Measurements from ENCODE around the gene HEPACAM.

Gene HEPACAM

DNA sequence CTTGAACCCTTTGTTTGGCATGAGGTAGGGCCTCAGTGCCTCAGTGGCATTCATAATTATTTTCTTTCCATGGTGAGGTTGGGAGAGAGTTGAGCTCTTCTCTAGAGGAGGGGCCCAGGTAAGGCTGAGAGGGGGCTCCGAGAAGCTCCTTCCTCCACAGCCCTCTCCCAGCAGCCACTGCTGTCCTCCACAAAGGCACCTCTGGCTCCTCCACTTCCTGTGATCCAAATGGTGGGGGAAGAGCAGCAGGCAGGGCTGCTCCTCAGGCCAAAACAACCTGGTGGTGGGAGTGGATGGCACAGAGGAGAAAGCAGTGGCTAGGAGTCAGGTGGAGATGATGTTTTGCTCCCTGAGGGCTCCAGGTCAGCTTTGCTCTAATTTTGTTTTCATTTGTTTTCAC is 51.5 kb downstream of the HEPACAM start:
- H2AFZ ChIP-seq (ENCODE audit: low read depth, low read length): no peak overlapping the region
- H4K20me1 ChIP-seq (ENCODE audit: insufficient read depth, low read length): no peaks in the 10 kb centered on the region
- H3K79me2 ChIP-seq (ENCODE audit: low read length): no peaks in the 10 kb centered on the region
- no peaks in the 10 kb centered on the region for H3K9me3 ChIP-seq (ENCODE audit: insufficient read depth, low read length)
- no peaks in the 10 kb centered on the region for H3K4me1 ChIP-seq (ENCODE audit: low read length)
- no peak overlapping the region for H3K9ac ChIP-seq (ENCODE audit: low read length)
- no peak overlapping the region for H3K4me3 ChIP-seq (ENCODE audit: low read length)
- no peaks in the 10 kb centered on the region for H3K36me3 ChIP-seq (replicated peaks; ENCODE audit: low read depth, low read length)
- H3K27me3 ChIP-seq (ENCODE audit: low read depth, low read length): peaks cover 17% of the 10 kb centered on the region; the same call in 1 of the 2 replicates
- no peak for TF ChIP-seq EZH2phosphoT487 (IDR thresholded peaks at IDR 0.05; ENCODE audit: low read depth)
- TF ChIP-seq, protein P1, sequence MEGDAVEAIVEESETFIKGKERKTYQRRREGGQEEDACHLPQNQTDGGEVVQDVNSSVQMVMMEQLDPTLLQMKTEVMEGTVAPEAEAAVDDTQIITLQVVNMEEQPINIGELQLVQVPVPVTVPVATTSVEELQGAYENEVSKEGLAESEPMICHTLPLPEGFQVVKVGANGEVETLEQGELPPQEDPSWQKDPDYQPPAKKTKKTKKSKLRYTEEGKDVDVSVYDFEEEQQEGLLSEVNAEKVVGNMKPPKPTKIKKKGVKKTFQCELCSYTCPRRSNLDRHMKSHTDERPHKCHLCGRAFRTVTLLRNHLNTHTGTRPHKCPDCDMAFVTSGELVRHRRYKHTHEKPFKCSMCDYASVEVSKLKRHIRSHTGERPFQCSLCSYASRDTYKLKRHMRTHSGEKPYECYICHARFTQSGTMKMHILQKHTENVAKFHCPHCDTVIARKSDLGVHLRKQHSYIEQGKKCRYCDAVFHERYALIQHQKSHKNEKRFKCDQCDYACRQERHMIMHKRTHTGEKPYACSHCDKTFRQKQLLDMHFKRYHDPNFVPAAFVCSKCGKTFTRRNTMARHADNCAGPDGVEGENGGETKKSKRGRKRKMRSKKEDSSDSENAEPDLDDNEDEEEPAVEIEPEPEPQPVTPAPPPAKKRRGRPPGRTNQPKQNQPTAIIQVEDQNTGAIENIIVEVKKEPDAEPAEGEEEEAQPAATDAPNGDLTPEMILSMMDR (IDR thresholded peaks at IDR 0.05; ENCODE audit: low read depth, low read length): no peak
- H3K4me2 ChIP-seq (ENCODE audit: low read length): no peak overlapping the region
- H3K27ac ChIP-seq (ENCODE audit: low read length): no peak overlapping the region

DNA sequence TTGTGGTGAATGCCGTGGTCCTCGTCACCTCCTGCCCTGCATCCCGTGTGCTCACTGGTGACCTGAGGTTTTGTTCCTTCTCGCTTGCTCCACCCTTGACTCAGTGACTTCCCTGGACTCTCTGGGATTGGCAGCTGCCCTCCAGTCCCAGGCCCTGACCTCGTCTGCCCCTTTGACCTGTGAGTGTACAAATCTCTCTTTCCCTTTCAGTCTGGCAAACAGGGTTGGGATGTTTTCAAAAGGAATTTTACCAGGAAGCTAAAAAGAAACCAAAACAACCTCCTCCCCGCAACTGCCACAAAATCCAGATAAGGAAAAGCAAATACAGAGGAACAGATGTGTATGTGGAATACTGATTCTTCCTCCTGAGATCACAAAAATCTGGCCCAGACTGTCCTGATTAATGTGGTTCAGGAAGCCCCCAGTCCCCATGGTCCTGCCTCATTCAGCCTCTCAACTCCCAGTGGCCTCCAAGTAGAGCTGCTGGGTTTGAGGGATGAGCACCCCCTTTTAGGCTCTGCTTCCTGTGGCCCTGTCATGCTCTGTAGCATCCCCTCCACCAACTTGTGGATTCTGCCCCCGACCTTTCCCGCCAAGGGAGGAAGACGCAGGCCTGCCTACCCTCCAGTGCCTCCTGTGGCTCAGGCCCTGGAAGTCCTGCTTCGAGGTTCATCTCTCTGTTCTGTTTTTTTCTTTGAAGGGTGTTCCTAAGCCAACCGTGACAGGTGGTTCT is 53.3 kb downstream of the HEPACAM start:
- Histone ChIP-seq H3K4me2 (ENCODE audit: low read length) (no peak overlapping the region), H2AFZ (ENCODE audit: low read depth, low read length) (no peak overlapping the region), H3K36me3 (replicated peaks; ENCODE audit: low read depth, low read length) (no peaks in the 10 kb centered on the region), H3K4me3 (ENCODE audit: low read length) (no peak overlapping the region), H3K27ac (ENCODE audit: low read length) (no peak overlapping the region), H3K27me3 (ENCODE audit: low read depth, low read length) (0 out of 2 replicates have a peak, but pooled peaks cover 7% of the 10 kb centered on the region), H3K79me2 (ENCODE audit: low read length) (no peaks in the 10 kb centered on the region), H4K20me1 (ENCODE audit: insufficient read depth, low read length) (no peaks in the 10 kb centered on the region), H3K9me3 (ENCODE audit: insufficient read depth, low read length) (no peaks in the 10 kb centered on the region), H3K4me1 (ENCODE audit: low read length) (no peaks in the 10 kb centered on the region), H3K9ac (ENCODE audit: low read length) (no peak overlapping the region)
- TF ChIP-seq, protein P1 (IDR thresholded peaks at IDR 0.05; ENCODE audit: low read depth, low read length): no peak
- TF ChIP-seq EZH2phosphoT487 (IDR thresholded peaks at IDR 0.05; ENCODE audit: low read depth): no peak

DNA sequence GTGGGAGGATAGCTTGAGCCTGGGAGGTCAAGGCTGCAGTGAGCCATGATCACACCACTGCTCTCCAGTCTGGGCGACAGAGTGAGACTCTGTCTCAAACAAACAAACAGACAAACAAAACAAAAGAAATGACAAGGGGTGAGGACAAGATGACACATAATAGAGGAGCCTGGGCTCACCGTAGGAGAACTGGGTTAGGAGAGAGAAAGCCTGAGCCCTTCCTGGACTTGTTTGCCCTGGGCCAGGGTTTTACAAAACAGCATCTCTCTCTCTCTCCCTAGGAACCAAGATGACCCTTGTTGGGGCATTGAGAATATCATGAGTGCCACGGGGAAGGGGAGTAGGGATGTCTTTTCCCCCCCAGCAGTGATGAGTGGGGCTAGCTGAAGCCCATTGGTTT is 54.9 kb downstream of the HEPACAM start:
- H3K9ac ChIP-seq (ENCODE audit: low read length): no peak overlapping the region
- H3K4me3 ChIP-seq (ENCODE audit: low read length): no peak overlapping the region
- no peak overlapping the region for H3K27ac ChIP-seq (ENCODE audit: low read length)
- no peaks in the 10 kb centered on the region for H3K36me3 ChIP-seq (replicated peaks; ENCODE audit: low read depth, low read length)
- H3K79me2 ChIP-seq (ENCODE audit: low read length): no peaks in the 10 kb centered on the region
- H3K4me2 ChIP-seq (ENCODE audit: low read length): no peak overlapping the region
- H3K9me3 ChIP-seq (ENCODE audit: insufficient read depth, low read length): no peaks in the 10 kb centered on the region
- H4K20me1 ChIP-seq (ENCODE audit: insufficient read depth, low read length): no peaks in the 10 kb centered on the region
- H3K27me3 ChIP-seq (ENCODE audit: low read depth, low read length): 0 out of 2 replicates have a peak, but pooled peaks cover 7% of the 10 kb centered on the region
- no peak overlapping the region for H2AFZ ChIP-seq (ENCODE audit: low read depth, low read length)
- H3K4me1 ChIP-seq (ENCODE audit: low read length): peaks cover under 1% of the 10 kb centered on the region; the same call in 1 of the 2 replicates
- no peak for TF ChIP-seq EZH2phosphoT487 (IDR thresholded peaks at IDR 0.05; ENCODE audit: low read depth)
- TF ChIP-seq, protein P1 (IDR thresholded peaks at IDR 0.05; ENCODE audit: low read depth, low read length): no peak

DNA sequence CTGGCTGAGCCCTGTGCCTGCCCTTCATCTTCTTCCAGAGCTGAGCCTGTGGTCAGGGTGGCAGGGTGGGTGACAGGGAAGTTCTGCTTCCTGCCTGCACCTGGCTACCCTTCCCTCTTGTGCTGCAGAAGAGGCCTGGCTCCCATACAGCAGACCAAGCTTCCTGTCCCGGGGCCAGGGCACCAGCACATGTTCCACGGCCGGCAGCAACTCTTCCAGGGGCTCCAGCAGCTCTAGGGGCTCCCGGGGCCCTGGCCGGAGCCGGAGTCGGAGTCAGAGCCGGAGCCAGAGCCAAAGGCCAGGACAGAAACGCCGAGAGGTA is 55.6 kb downstream of the HEPACAM start:
- Histone ChIP-seq H3K9ac (ENCODE audit: low read length) (no peak overlapping the region), H3K79me2 (ENCODE audit: low read length) (no peaks in the 10 kb centered on the region), H3K4me2 (ENCODE audit: low read length) (no peak overlapping the region)

More for the DNA sequence above, 55.6 kb downstream of the HEPACAM start:
- Histone ChIP-seq H4K20me1 (ENCODE audit: insufficient read depth, low read length) (no peaks in the 10 kb centered on the region), H3K36me3 (replicated peaks; ENCODE audit: low read depth, low read length) (no peaks in the 10 kb centered on the region), H2AFZ (ENCODE audit: low read depth, low read length) (no peak overlapping the region), H3K27me3 (ENCODE audit: low read depth, low read length) (0 out of 2 replicates have a peak, but pooled peaks cover 5% of the 10 kb centered on the region), H3K4me3 (ENCODE audit: low read length) (no peak overlapping the region), H3K4me1 (ENCODE audit: low read length) (peaks cover 4% of the 10 kb centered on the region; the same call in 1 of the 2 replicates), H3K9me3 (ENCODE audit: insufficient read depth, low read length) (no peaks in the 10 kb centered on the region), H3K27ac (ENCODE audit: low read length) (no peak overlapping the region)
- TF ChIP-seq EZH2phosphoT487 (IDR thresholded peaks at IDR 0.05; ENCODE audit: low read depth): no peak
- TF ChIP-seq, protein P1 (IDR thresholded peaks at IDR 0.05; ENCODE audit: low read depth, low read length): no peak
